Activated CD4-positive, CD25-positive, alpha-beta regulatory T cell (primary cell): Measurements from ENCODE around the gene TCERG1.
"Not testable (repeated sequence)": the region's sequence is repeated elsewhere in the genome, so short reads cannot be mapped to it uniquely, and the experiment has no call there.

ENCODE experiments used
- DNase-seq, 4 experiments: peaks; one replicate each; lab custom pipeline; 2025; lab: John Stamatoyannopoulos, UW

Gene TCERG1

DNA sequence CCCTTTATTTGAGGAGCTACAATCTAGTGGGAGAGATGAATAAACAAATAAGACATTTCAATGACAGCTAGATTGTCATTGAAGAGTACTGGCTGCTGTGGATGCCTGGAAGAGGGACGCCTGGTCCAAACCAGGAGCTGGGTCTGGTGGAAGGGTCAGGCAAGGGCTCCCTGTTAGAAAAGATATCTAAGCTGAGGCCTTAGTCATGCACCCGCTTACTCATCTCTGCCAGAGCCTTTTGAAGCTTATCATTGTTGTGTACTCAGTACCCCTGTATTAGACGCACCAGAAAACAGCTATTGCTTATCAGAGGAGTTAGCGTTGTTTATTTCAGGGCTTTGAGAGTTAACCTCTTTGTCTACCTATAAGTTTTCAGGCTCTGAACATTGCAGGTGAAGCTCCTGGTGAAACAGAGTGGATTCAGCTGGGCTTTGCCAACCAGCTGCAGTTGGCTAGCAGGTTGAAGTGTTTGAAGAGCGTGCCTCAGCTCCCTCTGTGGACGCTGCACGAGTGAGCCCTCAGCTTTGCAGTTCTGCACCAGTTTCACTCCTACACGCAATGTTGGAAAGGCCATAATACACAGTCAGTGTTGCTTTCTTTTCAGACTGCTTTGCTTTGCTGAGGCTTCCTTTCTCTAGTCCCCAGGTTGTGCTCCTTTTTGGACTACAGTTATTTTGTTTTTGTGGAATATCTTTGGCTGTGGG lies 74.4 kb downstream of the TCERG1 start:
- no peak for DNase-seq

DNA sequence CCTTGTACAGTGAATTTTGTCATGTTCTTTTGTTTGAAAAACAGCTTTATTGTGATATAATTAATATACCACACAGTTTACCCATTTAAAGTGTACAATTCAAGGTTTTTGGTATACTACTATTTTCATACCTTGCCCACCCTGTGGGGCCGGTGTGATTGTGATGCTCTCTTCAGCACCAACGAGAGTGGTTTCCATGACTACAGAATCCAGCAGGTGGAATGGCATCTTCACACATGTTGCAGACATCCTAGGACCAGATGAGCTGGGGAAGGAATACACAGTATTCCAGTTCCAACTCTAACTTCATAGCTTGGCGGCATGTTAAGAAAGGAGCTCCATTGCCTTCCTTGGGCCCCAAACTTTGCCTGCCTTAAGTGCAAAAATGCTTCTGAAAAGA lies 76.6 kb downstream of the TCERG1 start:
- no peak for DNase-seq

DNA sequence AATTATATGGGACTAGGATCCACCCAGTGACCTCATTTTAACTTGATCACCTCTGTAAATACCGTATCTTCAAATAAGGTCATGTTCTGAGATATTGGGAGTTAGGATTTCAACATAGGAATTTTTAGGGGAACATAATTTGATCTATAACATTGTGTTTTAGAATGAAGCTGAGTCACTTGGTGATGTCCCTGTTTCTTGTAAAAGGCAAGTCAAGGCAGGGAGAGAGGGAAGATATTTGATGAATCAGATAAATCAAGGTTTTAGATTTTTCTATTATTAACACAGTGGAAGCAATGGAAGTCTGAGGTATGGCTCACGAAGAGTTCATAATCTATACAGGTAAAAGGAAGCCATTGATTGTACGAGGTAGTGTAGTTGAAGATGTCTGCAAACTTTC lies 80.7 kb downstream of the TCERG1 start:
- DNase-seq: no peak

DNA sequence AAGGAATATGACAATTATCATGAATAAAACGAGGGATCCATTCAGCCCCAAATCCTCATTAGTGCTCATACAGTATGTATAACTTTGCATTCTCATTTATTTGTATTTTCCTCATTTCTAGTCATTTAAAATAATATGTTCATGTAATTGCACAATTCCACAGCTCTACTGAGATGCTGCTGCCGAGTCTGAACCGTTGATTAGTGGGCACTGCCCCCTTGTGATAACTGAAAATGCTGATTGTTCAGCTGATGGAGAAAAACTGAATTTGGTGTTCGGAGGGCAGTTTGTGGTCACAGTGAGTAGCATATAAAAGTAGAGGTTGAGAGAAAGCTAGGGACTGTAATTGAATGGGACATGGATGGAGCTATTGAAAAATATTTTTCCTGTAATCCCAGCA lies 81.1 kb downstream of the TCERG1 start:
- DNase-seq: no peak

DNA sequence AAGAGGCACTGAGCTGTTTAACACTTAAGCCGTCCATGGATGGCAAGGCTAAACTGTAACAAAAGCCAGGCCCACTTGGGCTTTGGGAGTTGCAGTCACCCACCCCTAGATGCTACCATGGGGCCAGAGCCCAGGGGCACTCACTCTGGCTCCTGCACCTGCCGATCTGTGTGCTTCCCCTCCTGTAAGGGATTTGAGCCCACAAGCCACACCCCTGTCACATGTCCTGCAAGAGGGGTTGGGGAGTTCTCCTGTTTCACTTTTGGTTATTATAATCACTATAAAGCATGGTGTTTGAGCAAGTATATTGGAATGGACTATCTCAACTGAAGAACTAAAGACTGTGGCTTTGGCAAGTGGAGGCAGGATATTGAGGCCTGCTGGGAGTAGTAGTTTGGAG lies 82.9 kb downstream of the TCERG1 start:
- DNase-seq: no peak

DNA sequence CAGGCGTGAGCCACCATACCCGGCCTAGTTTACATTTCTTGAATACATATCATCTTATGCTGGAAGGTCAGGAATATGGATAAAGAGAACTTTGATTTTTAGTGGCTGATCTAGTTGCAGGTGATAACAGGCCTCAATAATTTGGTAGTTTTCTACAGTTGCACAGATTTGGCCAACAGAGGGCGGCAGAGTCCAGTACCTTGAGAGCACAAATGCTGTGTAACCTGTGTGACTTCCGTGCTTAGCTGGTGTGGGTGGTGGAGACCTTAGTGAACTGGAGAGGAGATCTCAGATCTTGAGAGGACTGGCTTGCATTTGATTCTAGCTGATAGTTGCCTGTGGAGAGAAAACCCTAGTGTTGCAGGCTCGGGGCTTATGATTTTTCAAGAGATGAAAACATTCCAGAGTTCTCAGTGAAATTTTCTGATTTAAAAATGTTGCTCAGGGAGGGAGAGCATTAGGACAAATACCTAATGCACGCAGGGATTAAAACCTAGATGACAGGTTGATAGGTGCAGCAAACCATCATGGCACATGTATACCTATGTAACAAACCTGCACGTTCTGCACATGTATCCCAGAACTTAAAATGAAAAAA lies 86.2 kb downstream of the TCERG1 start:
- peak; percentile 34 to 63 (median 40) for DNase-seq

DNA sequence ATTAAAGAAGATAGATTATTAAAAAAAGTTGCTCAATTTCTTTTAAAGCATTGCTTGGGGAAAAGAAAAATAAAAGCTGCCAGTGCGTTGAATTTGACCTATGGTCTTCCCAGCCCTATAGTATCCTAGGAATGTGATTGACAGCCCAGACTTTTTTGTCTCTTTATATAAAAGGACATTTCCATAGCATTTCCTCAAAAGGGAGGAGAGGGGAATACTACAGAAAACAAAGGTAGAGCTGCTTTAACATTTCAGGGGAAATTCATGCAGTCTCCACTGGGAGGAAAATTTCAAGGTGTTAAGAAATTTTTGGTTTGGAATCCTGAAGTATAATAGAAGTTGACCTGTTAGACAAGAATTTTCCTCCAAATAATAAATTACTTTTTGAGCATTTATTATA lies 86.7 kb downstream of the TCERG1 start:
- no peak for DNase-seq

DNA sequence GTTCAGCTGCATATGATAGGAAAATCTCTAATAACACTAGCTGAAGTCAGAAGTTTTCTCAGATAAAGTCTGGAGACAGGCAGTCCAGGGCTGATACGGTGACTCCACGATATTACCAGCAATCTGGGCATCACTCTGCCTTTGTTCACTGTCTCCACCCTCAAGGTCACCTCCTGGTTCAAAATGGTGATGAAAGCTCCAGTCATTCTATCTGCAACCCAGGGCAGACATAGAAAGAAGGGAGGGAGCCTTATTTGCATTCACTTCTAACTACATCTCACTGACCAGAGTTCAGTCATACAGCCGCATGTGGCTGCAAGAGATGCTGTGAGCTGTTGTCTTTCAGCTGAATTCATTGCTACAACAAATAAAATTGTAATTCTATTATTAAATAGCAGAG lies 91.3 kb downstream of the TCERG1 start:
- DNase-seq: no peak

DNA sequence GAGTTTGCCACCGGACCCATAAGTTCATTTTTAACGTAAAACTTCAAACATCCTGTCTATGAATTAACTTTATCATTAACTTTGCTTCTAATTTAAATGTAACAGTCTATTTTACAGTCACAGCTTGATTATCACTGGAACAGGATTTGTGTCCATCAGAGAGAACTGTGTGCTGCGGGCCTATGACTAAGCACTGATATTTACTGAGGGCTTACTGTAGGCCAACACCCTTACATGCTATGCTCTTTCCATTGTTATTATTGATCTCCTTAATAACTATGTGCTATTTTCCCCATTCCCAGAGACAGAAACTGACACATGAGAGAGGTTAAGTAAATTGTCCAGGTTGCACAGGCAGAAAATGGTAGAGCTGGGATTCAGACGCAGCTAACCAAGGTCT lies 92.8 kb downstream of the TCERG1 start:
- no peak for DNase-seq

DNA sequence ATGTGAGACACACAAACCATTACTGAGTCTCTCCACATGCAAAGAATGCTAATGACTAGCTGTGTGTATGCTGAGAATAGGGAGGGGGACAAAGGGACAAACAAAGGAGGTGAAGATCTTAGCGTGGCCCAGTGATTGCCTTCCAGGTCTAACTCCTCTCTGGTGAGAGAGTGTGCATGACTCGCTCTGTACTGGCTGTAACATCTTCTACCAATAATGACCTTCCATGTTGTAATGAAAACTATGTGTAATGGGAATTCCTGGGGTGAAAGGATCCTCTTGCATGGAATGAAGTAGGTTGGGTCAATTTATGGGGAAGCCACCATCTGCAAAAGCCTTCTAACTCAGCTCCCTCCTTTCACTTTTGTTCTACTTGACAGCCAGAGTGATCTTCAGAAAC lies 93.3 kb downstream of the TCERG1 start:
- DNase-seq: no peak

DNA sequence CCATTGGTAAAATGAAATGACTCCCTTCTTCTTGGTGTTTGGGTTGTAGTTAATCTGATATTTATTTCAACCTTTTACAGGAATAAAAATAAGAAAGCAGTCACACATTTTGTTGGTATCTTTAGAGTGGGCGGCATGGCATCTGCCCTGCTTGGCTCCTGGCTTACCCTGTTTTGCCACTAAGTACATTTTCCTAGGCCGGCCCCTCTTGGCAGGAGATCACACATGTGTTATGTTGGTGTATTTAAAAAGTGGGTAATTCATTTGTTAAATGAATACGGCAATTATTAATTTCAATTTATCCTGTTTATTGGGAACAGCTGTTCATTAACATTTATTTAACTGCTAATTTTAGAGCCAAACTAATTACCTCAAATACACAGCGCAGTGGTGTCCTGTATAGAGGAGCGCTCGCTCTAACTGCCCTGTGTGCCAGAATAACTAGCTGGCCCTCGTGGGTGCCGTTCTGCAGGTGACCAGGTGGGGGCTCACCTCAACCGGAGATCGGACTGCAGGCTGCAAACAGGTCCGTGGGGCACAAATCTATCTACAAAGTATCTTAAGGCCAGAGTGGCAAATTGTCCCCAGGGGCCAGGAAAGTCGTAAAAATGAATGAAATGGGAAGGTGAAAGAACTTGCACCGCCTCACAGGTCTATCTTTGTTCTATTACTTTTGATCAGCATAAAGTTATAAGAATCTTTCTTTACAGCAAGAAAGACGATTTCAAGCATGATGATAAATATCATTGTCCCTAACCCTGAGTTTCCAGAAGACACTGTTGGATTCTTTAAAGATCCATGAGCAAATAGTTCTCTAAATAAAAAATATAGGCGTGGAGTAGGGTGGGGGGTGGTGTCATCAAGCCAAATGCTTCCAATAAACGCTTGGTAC lies 95.1 kb downstream of the TCERG1 start:
- peak; percentile 26 to 51 (median 36) for DNase-seq

DNA sequence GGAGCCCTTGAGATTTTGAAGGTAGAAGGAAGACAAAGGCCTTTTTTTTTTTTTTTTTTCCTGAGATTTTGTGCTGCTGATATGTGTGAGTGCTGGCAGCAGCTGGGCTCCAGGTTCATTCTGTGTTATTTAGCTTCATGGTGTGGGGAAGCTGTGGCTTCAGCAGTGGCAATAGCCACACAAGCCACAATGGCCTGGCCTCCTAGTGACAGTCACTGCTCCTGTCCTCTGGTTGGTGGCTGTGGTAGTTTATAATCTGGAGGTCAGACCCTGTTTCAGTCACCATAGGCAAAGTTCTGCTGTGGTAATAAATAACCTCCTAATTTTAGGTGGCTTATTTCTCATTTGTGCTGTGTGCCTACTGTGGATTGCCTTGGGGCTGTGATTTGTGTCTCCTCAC lies 97.1 kb downstream of the TCERG1 start:
- no peak for DNase-seq

DNA sequence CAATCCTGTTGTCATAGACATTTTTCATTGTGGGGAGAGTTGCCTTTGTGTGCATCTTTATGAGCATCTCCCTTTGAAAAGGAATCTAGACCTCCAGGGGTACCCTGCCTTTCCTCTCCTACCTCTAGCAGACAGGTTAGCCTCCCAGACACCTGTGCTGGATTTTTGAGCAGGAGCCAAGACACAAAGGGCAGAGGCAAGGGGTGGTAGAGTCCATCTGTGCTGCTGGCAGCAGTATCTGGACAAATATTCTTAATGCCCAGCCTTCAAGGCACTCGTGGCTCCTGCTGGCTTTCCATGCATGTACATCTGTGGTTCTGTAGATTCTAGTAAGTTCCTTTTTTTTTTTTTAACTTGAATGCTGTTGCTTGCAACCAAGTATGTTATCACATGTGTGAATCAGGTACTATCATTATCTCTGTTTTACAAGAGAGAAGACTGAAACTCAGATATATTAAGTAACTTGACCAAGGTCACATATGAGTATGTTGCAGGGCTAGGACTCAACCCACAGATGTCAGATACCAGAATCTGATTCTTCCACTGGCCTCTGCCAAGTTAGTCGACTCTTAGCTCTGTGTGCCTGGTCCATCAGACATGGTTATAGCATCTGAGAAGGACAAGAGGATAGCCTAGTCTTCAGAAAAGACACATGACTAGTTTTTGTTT lies 101.8 kb downstream of the TCERG1 start:
- DNase-seq: no peak

DNA sequence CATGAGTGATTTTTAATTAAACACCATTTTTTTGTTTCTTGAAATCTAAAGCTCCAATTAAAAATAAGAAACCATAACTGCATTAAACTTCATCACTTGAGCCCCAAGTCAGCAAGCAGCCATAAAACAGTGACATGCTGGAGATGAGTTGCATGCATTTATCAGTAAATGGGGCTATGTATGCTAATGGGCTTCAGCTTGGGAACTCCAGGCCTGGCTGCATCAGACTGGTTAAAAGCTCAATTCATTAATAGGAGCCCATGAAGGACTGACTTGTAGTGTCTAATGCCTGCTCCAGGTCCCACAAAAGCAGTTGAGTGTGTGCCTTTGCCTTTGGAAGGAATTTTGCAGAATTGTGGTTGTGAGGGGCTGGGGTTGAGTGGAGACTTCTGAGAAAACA lies 102.5 kb downstream of the TCERG1 start:
- no peak for DNase-seq

DNA sequence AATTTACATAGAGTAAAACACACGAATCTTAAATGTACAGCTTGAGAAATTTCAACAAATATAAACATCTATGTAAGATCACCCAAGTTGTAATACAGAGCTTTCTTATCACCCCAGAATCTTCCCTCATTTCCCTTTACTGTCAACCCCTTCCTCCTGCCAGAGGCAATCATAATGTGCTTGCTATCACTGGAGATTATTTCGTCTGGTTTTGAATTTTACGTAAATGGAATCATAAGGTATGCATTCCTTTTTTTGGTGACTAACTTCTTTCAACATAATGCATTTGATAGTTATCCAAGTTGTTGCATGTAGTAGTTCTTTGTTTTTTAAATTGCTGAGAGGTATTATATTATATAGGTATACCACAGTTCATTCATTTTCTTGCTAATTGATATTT lies 106.3 kb downstream of the TCERG1 start:
- DNase-seq: no peak

DNA sequence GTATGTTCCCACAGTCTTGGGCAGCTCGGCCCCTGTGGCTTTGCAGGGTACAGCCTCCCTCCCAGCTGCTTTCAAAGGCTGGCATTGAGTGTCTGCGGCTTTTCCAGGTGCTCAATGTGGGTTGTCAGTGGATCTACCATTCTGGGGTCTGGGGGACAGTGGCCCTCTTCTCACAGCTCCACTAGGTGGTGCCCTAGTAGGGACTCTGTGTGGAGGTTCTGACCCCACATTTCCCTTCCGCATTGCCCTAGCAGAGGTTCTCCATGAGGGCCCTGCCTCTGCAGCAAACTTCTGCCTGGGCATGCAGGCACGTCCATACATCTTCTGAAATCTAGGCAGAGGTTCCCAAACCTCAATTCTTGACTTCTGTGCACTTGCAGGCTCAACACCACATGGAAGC lies 109.8 kb downstream of the TCERG1 start:
- DNase-seq: not testable (repeated sequence)

DNA sequence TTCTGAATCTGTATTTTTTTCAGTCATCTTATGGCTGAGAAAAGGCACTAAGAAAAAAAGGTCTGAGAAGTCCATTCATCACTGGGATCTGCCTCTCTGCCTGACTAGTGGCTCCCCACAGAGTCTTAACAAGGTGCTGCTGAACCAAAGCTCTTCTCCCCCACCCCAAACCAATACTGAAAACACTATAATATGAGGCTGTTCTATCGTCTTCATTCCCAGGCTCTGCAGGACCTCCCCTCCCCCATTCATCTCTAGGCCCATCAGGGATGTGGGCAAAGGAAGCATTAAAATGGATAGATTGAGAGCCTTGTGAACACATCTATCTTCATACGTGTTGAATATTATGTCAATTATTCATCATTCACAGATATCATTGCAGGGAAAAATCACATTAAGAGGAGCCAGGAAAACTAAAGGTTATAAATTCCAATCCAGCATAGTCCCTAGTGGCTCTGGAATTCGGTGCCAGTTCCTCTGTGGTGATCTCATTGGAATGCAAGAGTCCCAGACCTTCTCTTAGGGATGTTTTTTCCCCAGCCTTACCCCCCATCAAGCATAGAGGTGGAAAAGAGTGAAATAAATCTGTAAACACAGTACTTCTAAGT lies 113.2 kb downstream of the TCERG1 start:
- DNase-seq: no peak
